Upper lobe of left lung (tissue), 6 donors: Measurements from ENCODE around the gene SLC29A3. TPM values are rescaled to one million over a fixed set of nuclear protein-coding genes. Genes with fewer than 3 reads are reported as not detected.

Experiments used
- ATAC-seq, 2 donors: fragments of 200-7000 bp; cut with Tn5 transposase; one replicate each; pipeline ENCODE4 v1.9.1; 2022; ENCODE audit warnings: mild to moderate bottlenecking in 2 of 2, moderate library complexity in 2 of 2; ENCODE audit not compliant: low FRiP score in 2 of 2
- DNase-seq, 2 donors: peaks; one replicate each; pipeline ENCODE4 v3.0.0-alpha.2; 2019 to 2020
- H3K27ac ChIP-seq, 4 donors: fragments of 200-600 bp; sonication (generic); one replicate each; pipeline ENCODE4 v1.5.1; 2016 to 2019
- H3K27me3 ChIP-seq, 4 donors: fragments of 200-600 bp; sonication (generic); one replicate each; pipeline ENCODE4 v1.5.1; 2017 to 2019
- H3K36me3 ChIP-seq, 4 donors: fragments of 200-600 bp; sonication (generic); one replicate each; pipeline ENCODE4 v1.5.1; 2016 to 2019
- H3K4me1 ChIP-seq, 4 donors: fragments of 200-600 bp; sonication (generic); one replicate each; pipeline ENCODE4 v1.5.1; 2018 to 2019
- H3K4me3 ChIP-seq, 4 donors: fragments of 200-600 bp; sonication (generic); one replicate each; pipeline ENCODE4 v1.5.1; 2017 to 2019; ENCODE audit warnings: mild to moderate bottlenecking in 2 of 4, moderate library complexity in 1 of 4
- H3K9me3 ChIP-seq, 4 donors: fragments of 200-600 bp; sonication (generic); one replicate each; pipeline ENCODE4 v1.5.1; 2018 to 2019
- CTCF ChIP-seq, 6 experiments: fragments of 450-650 bp in 4 of 6; fragments of 200-600 bp in 2 of 6; sonication (generic) in 2 of 6; IDR thresholded peaks; one replicate each; pipeline ENCODE4 v1.5.1; 2016 to 2019; ENCODE audit warnings: antibody characterized with exemption in 6 of 6
- EP300 ChIP-seq, 4 donors: sonication (generic); formaldehyde crosslinking; IDR thresholded peaks; one replicate each; pipeline ENCODE4 v1.5.1; 2017; ENCODE audit warnings: antibody characterized with exemption in 4 of 4, control low read depth in 2 of 4
- POLR2A ChIP-seq, 4 donors: fragments of 450-650 bp; IDR thresholded peaks; one replicate each; pipeline ENCODE4 v1.5.1; 2016 to 2017; ENCODE audit warnings: antibody characterized with exemption in 4 of 4, mild to moderate bottlenecking in 2 of 4
- POLR2AphosphoS5 ChIP-seq, 2 donors: sonication (generic); formaldehyde crosslinking; IDR thresholded peaks; one replicate each; pipeline ENCODE4 v1.5.1; 2017; ENCODE audit warnings: antibody characterized with exemption in 2 of 2
- WGBS, 2 donors: methylation state at CpG; one replicate each; pipeline ENCODE4 v1.1.5; 2017 to 2018; 5-methylcytosine and 5-hydroxymethylcytosine counted together
- total RNA-seq, 6 donors: library from RNA; depleted of rRNA in 4 of 6; stranded (reverse); fragments of >200 nt in 4 of 6; gene quantifications; one replicate each; pipeline versions ENCODE4 v1.1.0 to v1.2.1, GENCODE V29; 2016 to 2021
- donor health status: DM: no; HTN: no; CAD: no; lungs with moderate emphysema.
- donor health status: DM: no; HTN: yes; CAD: no; lungs with severe emphysema.

SLC29A3 gene
- total RNA-seq, 6 donors from 2014 or later: 6.7 to 17.0 (median 9.2) TPM

DNA sequence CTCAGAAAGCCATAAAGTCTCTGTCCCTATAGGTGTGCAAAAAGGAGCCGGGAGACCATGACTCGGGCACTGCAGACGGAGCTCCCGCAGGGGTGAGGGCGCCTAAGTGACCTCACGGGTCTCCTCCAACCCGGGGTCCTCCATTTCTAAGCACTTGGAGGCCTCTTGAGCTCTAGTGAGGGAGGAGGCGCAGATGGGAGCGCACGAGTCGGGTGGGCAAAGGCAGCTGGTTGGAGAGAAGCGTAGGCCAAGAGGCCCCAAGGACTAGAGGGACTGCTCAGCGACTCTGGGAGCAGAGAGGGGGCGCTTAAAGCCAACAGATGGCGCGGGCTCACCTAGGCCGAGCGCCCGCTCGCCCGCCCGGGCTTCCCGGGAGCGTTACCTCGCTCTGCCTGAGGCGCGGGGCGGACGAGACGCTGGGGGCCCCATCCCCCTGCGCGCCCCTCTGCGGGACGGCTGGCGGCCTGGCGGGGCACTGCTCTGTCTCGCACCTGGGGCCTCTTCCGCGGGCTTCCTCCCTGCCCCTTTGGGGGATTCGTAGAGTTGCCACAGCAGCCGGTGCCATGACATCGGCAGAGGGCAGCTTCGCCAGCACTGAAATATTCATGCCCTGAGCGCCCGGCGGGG, 77.1 kb downstream of the SLC29A3 start:
- H3K4me3 ChIP-seq: peak overlapping the region in 3 of 4 donors; percentile 49 to 51 (median 50)
- peak in 1 of 2 donors; percentile 40 for ATAC-seq
- H3K27me3 ChIP-seq: peaks cover 0 to 32% (median 16%) of the 10 kb centered on the region in 4 donors
- peak in 4 of 6 experiments; percentile 38 to 67 (median 52) for TF ChIP-seq CTCF (IDR thresholded peaks at IDR 0.05)
- no peak for TF ChIP-seq EP300 (IDR thresholded peaks at IDR 0.05)
- H3K36me3 ChIP-seq: no peaks in the 10 kb centered on the region
- peak overlapping the region in 1 of 4 donors; percentile 67 for H3K27ac ChIP-seq
- peak; percentile 30 to 88 for DNase-seq
- H3K9me3 ChIP-seq: no peaks in the 10 kb centered on the region
- H3K4me1 ChIP-seq: peaks cover 14 to 25% (median 16%) of the 10 kb centered on the region in 4 donors
- WGBS, 2 donors: 31 to 42% methylated on average over 19 to 26 of the region's 46 CpGs

GRCh38 chr10:71396711-71397295, 77.7 kb downstream of the SLC29A3 start, which contains the start of gene CDH23:
TSS of gene CDH23 (plus strand) at chr10:71396920. CDS start at chr10:71439832, 42,912 bp downstream.
- peak in 1 of 2 donors; percentile 67 for ATAC-seq
- Histone ChIP-seq H3K27ac (peak within 1 kb of the TSS in 2 of 4 donors; percentile 7 to 67), H3K4me3 (peak within 1 kb of the TSS; percentile 19 to 51 (median 50)), H3K36me3 (no peaks in the 10 kb centered on the region), H3K27me3 (peaks cover 0 to 32% (median 16%) of the 10 kb centered on the region in 4 donors), H3K4me1 (peaks cover 14 to 25% (median 16%) of the 10 kb centered on the region in 4 donors), H3K9me3 (no peaks in the 10 kb centered on the region)
- TF ChIP-seq CTCF (IDR thresholded peaks at IDR 0.05) (peak in 1 of 6 experiments; percentile 8), POLR2A (IDR thresholded peaks at IDR 0.05) (no peak)
- WGBS, 2 donors: 5% methylated on average over 8 of the region's 91 CpGs; no CpG with 5 or more reads in 1 of the 2 donors
- DNase-seq: peak; percentile 20 to 92

DNA sequence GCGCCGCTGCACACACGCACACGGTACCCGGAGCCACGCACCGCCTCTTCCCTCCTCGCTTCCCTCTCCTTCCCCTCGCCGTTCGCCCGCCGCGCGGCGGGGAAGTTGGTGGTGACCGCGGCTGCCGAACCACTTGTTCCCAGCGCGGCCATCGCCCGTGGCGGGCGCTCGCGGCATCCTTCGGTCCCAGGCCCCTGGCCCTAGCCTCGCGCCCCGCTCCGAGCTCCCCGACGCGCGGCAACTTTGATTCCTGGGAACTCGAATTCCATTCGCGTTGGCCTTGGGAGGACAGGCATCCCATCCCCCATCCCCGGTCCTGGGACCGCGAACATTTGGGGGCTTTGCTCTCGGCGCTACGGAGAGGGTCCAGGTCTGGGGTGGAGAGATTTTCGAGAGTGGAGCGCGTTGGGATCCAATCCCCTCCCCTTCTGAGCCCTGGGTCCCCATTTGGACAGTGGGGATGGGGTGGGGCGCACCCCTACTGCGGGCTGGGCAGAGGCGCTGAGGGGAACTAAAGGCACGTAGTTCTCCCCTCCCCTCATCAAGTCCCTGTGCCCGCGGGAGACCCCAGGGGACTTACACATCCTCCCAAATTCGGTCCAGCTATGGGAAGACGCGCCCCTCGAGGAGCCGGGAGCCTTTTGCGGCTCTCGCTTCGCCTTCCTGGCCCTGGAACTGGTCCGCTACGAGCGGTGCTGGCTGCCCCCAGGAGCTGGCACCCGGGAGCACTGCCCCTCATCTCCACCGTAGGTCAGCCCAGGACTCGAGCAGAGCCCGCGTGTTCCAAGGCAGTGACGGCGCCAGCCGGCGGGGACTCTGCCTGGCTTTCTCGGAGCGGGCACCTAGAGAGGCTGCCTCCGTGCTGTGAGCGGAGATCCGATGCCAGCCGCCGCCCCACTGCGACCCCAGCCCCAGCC, 78.5 kb downstream of the SLC29A3 start:
- Histone ChIP-seq H3K9me3 (no peaks in the 10 kb centered on the region), H3K27me3 (peaks cover 0 to 32% (median 16%) of the 10 kb centered on the region in 4 donors), H3K4me1 (peaks cover 14 to 25% (median 16%) of the 10 kb centered on the region in 4 donors), H3K4me3 (peak overlapping the region; percentile 19 to 51 (median 50)), H3K27ac (peak overlapping the region in 2 of 4 donors; percentile 7 to 67), H3K36me3 (no peaks in the 10 kb centered on the region)
- TF ChIP-seq POLR2A (IDR thresholded peaks at IDR 0.05) (no peak), CTCF (IDR thresholded peaks at IDR 0.05) (no peak), POLR2AphosphoS5 (IDR thresholded peaks at IDR 0.05) (no peak), EP300 (IDR thresholded peaks at IDR 0.05) (no peak)
- WGBS, 2 donors: 0 to 4% methylated on average over 5 to 28 of the region's 82 CpGs
- ATAC-seq: peak in 1 of 2 donors; percentile 16
- DNase-seq: peak; percentile 20 to 90

GRCh38 chr10:71398976-71399375, 79.9 kb downstream of the SLC29A3 start:
- Histone ChIP-seq H3K9me3 (no peaks in the 10 kb centered on the region), H3K4me3 (peak overlapping the region in 1 of 4 donors; percentile 51), H3K27ac (no peak overlapping the region), H3K36me3 (no peaks in the 10 kb centered on the region), H3K27me3 (peaks cover 0 to 32% (median 16%) of the 10 kb centered on the region in 4 donors), H3K4me1 (peaks cover 14 to 25% (median 16%) of the 10 kb centered on the region in 4 donors)
- WGBS, 2 donors: 77 to 81% methylated on average over 4 of the region's 4 CpGs
- no peak for DNase-seq
- TF ChIP-seq EP300 (IDR thresholded peaks at IDR 0.05) (no peak), CTCF (IDR thresholded peaks at IDR 0.05) (no peak), POLR2AphosphoS5 (IDR thresholded peaks at IDR 0.05) (no peak), POLR2A (IDR thresholded peaks at IDR 0.05) (no peak)
- ATAC-seq: no peak
